ENCODE results near the gene LRMDA. TPM values are rescaled to one million over a fixed set of nuclear protein-coding genes. Genes with fewer than 3 reads are reported as not detected.

Gene LRMDA
- total RNA-seq, 1 experiment from 2014 or later = 7.9 TPM

DNA sequence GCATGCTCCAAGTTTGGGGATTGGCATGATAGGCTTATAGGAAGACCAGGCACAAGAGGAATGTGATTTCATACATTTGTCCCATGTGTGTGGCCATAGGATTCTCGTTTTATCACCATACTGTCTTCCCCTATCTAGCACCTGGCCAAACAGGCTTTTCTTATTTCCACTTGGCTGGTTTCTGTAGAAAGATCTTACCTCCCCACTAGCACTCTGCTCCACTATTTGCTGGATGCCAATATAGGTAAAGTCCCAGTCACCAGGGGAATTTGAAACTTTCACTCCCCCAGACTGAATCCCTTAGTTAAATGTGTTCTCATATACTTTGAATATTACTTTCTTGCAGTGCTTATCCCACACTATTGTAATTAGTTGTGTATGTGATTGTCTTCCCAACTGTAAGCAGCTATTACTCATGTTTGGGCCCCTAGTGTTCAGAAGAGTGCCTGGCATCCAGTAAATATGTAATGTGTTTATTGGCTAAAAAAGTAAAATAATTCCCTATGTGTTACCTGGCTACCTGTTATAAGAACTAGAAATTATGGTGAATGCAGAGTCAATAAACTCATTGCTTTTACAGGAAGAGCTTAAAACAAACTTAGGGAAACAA lies 109.0 kb downstream of the LRMDA start:
- DNase-seq (ENCODE audit: low read depth) = no peak

DNA sequence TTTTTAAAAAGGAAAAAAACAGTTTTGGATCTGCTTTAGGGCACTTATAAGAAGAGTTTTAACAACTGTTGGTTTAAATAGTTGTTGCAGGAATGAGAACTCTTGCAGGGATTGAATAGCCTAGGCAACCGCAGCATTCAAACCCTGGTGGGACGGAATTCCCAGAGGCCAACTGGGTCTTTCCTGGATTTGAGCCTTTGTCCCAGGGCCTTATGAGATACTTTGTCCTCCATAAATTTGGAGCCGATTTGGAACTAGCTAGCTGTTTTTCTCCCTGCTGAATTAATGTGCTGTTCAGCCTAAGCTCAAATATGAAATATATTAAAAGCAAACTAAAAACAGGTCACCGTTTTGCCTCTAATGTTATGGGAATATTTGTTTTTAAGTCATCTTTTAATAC lies 109.6 kb downstream of the LRMDA start:
- DNase-seq (ENCODE audit: low read depth) = no peak

GRCh38 chr10:75541411-75541810 lies 110.0 kb downstream of the LRMDA start:
- no peak for DNase-seq (ENCODE audit: low read depth)

GRCh38 chr10:75542084-75542483 lies 110.7 kb downstream of the LRMDA start:
- no peak for DNase-seq (ENCODE audit: low read depth)

DNA sequence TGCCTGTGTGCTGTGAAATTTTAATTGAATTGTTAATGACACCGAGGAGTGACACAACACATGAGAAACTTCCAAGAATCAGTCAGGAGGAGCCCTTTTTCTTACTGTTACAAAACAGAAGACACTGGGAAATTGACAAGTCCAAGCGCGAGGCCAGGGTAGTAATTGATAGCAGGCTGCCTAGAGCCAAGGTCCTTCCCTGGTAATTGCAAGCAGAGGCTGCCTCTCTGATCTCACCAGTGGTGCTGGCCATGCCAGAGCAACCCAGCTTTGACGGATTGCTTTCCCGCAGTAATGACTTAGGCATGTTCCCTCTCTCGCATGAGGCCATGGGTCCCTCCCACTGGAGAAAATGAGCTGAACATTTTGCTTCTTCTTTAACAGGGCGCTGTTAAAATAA lies 111.5 kb downstream of the LRMDA start:
- peak; percentile 58 for DNase-seq (ENCODE audit: low read depth)

DNA sequence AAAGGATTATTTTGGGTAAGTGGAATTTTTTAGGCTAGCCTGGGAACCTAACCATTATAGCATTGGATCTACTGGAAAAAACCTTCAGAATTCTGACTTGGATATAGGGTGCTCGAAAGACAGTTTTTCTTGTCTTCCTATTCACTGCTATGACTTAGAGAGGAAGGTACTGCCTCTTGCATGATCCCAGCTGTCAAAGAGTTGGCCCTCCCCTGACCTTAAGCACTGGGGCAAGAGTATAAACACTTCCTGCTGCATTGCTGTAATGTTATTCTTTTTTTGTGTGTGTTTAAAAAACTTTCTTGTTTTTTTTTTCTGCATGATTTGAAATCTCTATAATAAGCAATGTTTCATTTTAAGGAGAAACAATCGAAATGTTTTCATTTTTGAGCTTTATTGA lies 113.0 kb downstream of the LRMDA start:
- peak; percentile 4 for DNase-seq (ENCODE audit: low read depth)

DNA sequence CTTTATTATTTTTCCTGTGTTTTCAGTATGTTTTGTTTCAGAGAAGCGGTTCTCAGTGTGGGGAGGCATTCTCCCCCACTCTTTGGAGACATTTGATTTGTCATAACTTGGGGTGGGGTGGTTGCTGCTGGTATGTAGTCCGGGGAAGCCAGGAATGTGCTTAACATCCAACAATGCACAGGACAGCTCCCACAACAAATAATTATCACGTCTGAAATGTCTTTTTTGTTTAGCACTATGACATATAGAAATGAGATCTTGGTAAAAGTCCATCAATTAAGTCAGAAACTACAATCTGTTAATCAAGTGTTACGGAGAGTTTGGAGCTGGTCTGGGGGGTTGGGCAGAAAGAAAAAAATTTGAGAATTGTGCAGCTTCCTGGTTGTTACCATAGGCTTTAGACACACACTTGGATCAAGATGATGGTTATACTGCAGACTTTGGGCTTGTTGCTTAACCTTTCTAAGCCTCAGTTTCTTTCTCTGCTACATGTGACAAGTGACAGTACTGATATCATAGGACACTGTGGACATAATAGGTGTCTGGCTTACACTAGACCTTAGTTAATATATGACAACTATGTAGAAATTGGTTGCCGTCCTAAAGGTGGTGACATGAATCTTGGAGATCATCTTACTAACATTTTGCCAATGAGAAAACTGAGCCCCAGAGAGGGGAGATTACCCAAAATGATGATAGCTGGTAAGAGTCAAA lies 113.7 kb downstream of the LRMDA start:
- peak; percentile 5 for DNase-seq (ENCODE audit: low read depth)

DNA sequence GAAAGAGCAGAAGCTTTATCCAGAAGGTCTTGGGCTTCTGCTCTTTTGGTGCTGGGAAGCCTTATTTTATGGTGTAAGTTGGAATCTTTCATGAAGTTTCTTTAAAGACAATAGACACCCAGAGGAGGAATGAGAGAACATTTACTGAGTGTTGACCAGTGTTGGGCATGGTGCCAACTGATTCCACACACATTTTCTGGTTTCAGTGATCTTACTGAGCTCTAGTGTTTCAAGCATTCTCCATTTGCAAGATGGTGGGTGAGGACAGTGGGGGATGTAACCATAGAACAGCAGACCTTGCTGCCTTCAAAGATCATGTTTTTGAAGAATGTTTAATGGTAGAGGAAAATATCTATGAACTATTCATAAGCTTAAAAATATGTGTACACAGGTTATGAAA lies 114.6 kb downstream of the LRMDA start:
- peak; percentile 11 for DNase-seq (ENCODE audit: low read depth)

GRCh38 chr10:75547391-75548298 lies 116.2 kb downstream of the LRMDA start:
- peak; percentile 91 for DNase-seq (ENCODE audit: low read depth)

DNA sequence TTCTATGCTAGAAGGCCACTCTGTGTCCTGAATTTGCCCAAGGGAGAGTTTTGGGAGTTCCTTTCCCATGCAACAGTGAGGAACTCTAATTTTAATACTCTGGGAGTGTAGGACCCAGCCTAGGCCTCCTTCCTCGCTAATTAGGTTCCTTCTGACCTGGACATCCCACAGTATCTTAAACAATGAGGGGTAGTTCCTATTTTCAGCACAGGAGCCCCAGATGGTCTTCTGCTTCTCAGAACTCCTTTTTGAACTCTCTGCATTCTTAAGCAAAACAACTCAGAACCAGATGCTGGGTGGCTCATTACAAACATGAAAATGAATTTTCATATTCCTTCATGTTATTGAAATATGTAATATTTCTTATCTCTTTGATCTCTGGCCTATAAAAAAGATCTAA lies 116.9 kb downstream of the LRMDA start:
- no peak for DNase-seq (ENCODE audit: low read depth)

DNA sequence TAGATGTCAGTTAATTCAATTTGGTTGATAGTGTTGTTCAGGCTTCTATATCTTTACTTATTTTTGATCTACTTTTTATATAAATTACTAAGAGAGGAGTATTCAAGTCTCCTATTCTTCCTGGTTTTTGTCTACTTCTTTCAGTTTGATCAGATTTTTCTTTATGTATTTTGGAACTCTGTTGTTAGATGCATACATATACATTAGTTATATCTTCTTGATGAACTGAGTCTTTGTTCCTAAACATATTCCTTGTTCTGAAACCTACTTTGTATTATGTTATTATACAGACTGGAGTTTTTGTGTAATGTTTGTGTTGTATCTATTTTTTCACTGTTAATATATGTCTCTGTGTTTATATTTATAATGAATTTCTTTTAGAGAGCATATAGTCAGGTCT lies 118.8 kb downstream of the LRMDA start:
- DNase-seq (ENCODE audit: low read depth) = no peak

DNA sequence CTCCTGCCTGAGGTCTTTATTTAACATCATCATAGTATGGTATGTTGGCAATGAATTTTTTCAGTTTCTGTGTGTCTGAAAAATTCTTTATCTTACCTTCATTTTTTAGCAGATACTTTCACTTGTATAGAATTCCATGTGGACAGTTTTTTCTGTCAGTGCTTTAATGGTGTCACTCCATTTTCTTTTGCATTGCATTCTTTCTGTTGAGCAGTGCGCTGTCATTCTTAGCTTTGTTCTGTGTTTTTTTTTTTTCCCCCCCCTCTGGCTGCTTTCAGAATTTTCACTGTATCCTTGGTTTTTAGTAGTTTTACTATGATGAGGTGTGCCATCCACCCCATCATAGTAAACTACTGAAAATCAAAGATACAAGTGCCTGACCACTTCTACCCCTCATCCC lies 120.7 kb downstream of the LRMDA start:
- no peak for DNase-seq (ENCODE audit: low read depth)

GRCh38 chr10:75553550-75553949 lies 122.1 kb downstream of the LRMDA start:
- DNase-seq (ENCODE audit: low read depth) = no peak

DNA sequence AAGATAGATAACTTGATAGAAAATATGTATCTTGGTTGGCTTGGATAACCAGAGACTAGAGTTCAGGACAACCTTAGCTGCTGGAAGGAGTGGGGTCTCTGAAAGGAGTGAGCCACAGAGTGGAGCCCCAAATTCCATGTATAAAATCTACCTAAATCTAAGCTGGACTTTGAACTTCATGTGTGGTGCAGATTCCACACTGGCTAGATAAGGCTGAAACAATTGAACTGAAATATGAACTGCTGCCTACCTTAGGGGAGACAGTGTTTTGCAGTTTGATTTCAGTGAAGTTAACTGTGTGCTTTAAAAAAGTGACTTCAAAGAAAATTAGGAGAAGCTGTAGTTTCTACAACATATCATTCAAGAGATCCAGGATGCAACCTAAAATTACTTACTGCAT lies 123.9 kb downstream of the LRMDA start:
- no peak for DNase-seq (ENCODE audit: low read depth)

DNA sequence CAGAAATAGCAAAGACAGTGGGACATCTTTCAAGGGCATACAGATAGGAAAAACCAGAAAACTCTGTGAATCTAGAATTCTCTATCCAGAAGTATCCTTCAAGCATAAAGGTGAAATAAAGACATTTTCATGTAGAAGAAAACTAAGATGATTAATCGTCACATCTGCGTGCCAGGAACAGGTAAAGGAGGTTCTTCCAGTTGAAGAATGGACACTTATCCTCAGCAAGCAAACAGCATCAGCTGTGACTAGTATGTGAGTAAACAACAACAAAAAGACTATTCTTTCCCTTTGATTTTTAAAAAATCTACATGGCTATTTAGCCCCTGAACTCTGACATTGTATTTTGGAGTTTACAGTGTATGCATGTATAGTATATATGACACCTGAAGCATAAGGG lies 124.9 kb downstream of the LRMDA start:
- no peak for DNase-seq (ENCODE audit: low read depth)

DNA sequence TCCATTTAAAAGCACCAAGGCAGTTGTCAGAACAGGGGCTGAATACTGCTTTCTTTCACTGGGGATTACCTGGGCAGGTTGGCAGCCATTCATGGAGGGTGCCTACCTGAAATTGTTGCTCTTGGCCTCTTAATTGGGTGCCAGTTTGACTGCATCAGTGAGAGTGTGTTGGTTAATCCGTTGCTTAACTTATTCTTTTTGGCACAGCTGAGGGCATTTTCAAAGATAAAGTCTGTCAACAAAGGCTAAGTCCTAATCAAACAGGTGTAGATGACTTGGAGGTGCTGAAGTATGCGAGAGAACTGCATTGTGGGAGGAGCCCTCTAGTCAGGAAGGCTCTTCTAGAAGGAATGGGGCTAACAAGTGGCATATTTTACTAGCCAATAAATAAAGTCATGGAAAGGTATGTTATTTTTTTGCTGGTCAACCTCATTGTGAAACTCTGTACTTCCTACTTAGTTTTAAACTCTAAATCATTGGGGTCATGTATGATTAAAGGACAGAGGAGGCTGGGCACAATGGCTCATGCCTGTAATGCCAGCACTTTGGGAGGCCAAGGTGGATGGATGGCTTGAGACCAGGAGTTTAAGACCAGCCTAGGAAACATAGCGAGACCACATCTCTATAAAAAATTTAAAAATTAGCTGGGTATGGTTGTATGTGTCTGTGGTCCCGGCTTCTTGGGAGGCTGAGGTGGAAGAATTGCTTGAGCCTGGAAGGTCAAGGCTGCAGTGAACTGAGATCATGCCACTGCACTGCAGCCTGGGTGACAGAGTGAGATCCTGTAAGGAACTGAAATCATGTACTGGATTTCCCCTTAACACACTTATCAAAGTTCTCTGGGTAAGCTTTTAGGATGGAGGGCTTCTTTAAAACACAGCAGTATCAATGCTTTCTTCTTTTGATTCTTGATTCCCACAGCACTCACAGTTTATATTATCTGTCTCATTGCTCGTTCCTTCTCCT lies 134.1 kb downstream of the LRMDA start:
- no peak for DNase-seq (ENCODE audit: low read depth)

DNA sequence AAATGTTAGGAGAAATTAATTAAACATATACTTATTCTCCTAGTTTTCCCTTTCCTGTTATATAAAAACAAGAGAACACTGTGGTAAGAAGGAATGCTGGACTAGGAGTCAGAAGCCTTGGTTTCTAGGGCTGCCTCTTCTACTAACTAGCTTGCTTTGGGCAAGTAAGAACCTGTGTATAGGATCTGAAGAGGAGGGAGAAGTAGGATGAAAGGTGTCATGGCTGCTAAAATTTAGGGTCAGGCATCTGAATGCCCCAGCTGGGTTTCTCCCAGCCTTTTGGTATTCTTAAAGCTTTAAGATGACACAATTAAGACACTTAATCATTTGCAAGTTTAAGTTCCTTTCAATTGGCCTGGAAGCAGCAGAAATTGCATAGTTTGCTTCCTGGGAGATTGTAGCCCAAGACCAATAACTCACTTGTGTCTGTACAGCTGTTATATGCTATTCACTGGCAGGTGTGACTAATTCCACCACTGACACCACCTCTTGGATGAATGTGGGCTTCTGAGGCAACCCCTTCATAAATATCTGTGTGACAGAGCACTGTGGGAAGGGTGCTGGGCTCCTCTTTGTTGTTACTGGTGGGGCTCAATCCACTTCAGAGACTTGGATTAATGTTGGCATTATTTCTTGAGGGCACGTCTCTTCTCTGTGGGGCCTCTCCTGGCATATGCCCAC lies 137.2 kb downstream of the LRMDA start:
- DNase-seq (ENCODE audit: low read depth) = no peak

GRCh38 chr10:75569506-75569905 lies 138.1 kb downstream of the LRMDA start:
- DNase-seq (ENCODE audit: low read depth) = no peak

- DNase-seq (ENCODE audit: low read depth) = no peak
These were observed 141.1 kb downstream of the LRMDA start for GRCh38 chr10:75572478-75572877.

GRCh38 chr10:75575940-75576339 lies 144.5 kb downstream of the LRMDA start:
- no peak for DNase-seq (ENCODE audit: low read depth)

DNA sequence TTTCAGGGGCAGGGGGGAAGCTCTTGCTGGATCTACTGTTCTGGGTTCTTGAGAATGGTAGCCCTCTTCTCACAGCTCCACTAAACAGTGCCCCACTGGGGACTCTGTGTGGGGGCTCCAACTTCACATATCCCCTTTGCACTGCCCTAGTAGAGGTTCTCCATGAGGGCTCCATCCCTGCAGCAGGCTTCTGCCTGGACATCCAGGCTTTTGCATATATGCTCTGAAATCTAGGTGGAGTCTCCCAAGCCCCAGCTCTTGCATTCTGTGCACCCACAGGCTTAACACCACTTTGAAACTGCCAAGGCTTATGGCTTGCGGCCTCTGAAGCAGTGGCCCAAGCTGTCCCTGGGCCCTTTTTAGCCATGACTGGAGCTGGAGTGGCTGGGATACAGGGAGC lies 150.7 kb downstream of the LRMDA start:
- DNase-seq (ENCODE audit: low read depth) = no peak

Data from RPMI7951 (cell line).